Omental fat pad (tissue), 4 donors: ENCODE measurements around the gene PRRT4. TPM values are rescaled to one million over a fixed set of nuclear protein-coding genes. Genes with fewer than 3 reads are reported as not detected.

ENCODE experiments used
- ATAC-seq: fragments of 150-250 bp; one replicate; pipeline ENCODE4 v1.9.1; 2016; ENCODE audit warnings: mild to moderate bottlenecking, moderate library complexity; ENCODE audit not compliant: low FRiP score
- DNase-seq: peaks from one replicate; pipeline ENCODE4 v3.0.0-alpha.2; 2019; ENCODE audit warnings: low spot score
- CTCF ChIP-seq, 3 donors: fragments of 450-650 bp; IDR thresholded peaks; one replicate each; pipeline ENCODE4 v1.5.1; 2016 to 2017; ENCODE audit warnings: antibody characterized with exemption in 3 of 3, mild to moderate bottlenecking in 3 of 3, moderate library complexity in 2 of 3
- total RNA-seq, 4 donors: library from RNA; depleted of rRNA; stranded (reverse); fragments of >200 nt; gene quantifications; one replicate each; pipeline ENCODE4 v1.1.0, GENCODE V29; 2016

PRRT4 gene
- total RNA-seq, 4 donors from 2014 or later: 3.5 to 21.1 (median 5.8) TPM

- TF ChIP-seq CTCF (IDR thresholded peaks at IDR 0.05): no peak
- no peak for DNase-seq
- ATAC-seq: no peak
Measured at GRCh38 chr7:128402356-128402755, 40.9 kb upstream of the PRRT4 start.

- TF ChIP-seq CTCF (IDR thresholded peaks at IDR 0.05): no peak
- ATAC-seq (no peak), DNase-seq (no peak)
Measured at GRCh38 chr7:128400566-128400965, 39.1 kb upstream of the PRRT4 start.

- no peak for TF ChIP-seq CTCF (IDR thresholded peaks at IDR 0.05)
- DNase-seq (no peak), ATAC-seq (no peak)
Measured at GRCh38 chr7:128399991-128400390, 38.5 kb upstream of the PRRT4 start.

GRCh38 chr7:128398841-128399135, 37.3 kb upstream of the PRRT4 start:
- no peak for DNase-seq
- no peak for ATAC-seq
- TF ChIP-seq CTCF (IDR thresholded peaks at IDR 0.05): no peak

- peak in 1 of 3 donors; percentile 77 for TF ChIP-seq CTCF (IDR thresholded peaks at IDR 0.05)
- ATAC-seq: peak; percentile 57
- DNase-seq: peak; percentile 62
Measured at GRCh38 chr7:128398016-128398840, 36.7 kb upstream of the PRRT4 start.

GRCh38 chr7:128396357-128396756, 34.9 kb upstream of the PRRT4 start:
- no peak for TF ChIP-seq CTCF (IDR thresholded peaks at IDR 0.05)
- no peak for ATAC-seq
- no peak for DNase-seq

- TF ChIP-seq CTCF (IDR thresholded peaks at IDR 0.05): no peak
- ATAC-seq: no peak
- no peak for DNase-seq
Measured at GRCh38 chr7:128395748-128396147, 34.3 kb upstream of the PRRT4 start.
